Right atrium auricular region (tissue), 2 donors: ENCODE data around the gene CFAP20. TPM values are rescaled to one million over a fixed set of nuclear protein-coding genes. Genes with fewer than 3 reads are reported as not detected.
A peak's percentile ranks its signal among the peaks of the same experiment; 100 is the strongest.

Experiments used
- DNase-seq: peaks from one replicate; pipeline ENCODE4 v3.0.0-alpha.2; 2019; ENCODE audit warnings: low spot score
- H3K27ac ChIP-seq, 2 donors: fragments of 200-600 bp; sonication (generic); 1 replicate in 1 of 2; 2 replicates in 1 of 2; pipeline ENCODE4 v1.5.1; 2016 to 2019
- H3K27me3 ChIP-seq, 2 donors: fragments of 200-600 bp; sonication (generic); one replicate each; pipeline versions ENCODE4 v1.5.1 to v1.6.0; 2017 to 2019
- H3K36me3 ChIP-seq: fragments of 200-600 bp; sonication (generic); one replicate; pipeline ENCODE4 v1.5.1; 2016
- H3K4me1 ChIP-seq, 2 donors: fragments of 200-600 bp; sonication (generic); one replicate each; pipeline versions ENCODE4 v1.5.1 to v1.6.0; 2017 to 2019
- H3K4me3 ChIP-seq, 2 donors: fragments of 200-600 bp; sonication (generic); 1 replicate in 1 of 2; 2 replicates in 1 of 2; pipeline ENCODE4 v1.5.1; 2017 to 2019; ENCODE audit warnings: mild to moderate bottlenecking in 1 of 2, moderate library complexity in 1 of 2
- H3K9me3 ChIP-seq, 2 donors: fragments of 200-600 bp; sonication (generic); one replicate each; pipeline ENCODE4 v1.5.1; 2019
- total RNA-seq, 2 donors: library from RNA; depleted of rRNA; stranded (reverse); fragments of >200 nt; gene quantifications; one replicate each; pipeline ENCODE4 v1.1.0, GENCODE V29; 2016
- TF ChIP-seq, protein P1 (sequence below), 2 donors: fragments of 200-600 bp; sonication (generic); IDR thresholded peaks; one replicate each; pipeline ENCODE4 v1.5.1; 2019; ENCODE audit warnings: antibody characterized with exemption in 2 of 2

Gene CFAP20
- total RNA-seq, 2 donors from 2014 or later, result 36.9 to 64.2 TPM

DNA sequence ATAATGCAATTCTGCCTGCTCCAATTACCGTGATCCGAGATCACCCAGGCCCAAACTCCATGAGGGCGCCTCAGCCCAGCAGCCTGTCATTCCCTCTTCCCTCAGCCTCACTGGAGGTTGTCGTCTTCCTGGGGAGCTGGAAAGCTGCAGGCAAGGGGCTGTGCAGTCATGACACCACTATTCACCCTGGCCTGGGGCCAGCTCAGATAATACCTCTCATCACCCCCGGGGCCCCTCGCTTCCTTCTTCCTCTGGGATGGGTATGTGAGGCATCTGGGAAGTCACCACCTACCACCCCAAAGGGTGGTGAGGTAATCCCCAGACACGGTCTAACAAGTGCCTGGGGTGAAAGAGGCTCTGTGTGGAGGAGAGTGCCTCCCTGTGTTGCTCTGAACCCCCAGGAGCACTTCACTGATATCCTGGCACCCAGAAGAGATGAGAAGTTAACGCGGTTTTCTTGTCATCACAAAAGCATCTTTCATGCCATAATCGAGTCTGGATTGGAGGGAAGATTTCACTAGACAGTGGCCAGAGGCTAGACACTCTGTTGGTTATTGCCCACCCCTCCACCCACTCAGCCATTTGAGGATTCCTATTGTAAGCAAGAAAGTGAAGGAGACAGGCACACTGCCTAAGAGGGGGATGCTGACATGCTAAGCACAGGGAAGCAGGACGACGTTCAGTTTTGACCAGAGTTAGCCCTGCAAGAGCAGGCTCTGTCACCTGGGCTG, 18.4 kb downstream of the CFAP20 start:
- H3K36me3 ChIP-seq, result peaks cover 26% of the 10 kb centered on the region
- no peak overlapping the region for H3K4me3 ChIP-seq
- TF ChIP-seq, protein P1, sequence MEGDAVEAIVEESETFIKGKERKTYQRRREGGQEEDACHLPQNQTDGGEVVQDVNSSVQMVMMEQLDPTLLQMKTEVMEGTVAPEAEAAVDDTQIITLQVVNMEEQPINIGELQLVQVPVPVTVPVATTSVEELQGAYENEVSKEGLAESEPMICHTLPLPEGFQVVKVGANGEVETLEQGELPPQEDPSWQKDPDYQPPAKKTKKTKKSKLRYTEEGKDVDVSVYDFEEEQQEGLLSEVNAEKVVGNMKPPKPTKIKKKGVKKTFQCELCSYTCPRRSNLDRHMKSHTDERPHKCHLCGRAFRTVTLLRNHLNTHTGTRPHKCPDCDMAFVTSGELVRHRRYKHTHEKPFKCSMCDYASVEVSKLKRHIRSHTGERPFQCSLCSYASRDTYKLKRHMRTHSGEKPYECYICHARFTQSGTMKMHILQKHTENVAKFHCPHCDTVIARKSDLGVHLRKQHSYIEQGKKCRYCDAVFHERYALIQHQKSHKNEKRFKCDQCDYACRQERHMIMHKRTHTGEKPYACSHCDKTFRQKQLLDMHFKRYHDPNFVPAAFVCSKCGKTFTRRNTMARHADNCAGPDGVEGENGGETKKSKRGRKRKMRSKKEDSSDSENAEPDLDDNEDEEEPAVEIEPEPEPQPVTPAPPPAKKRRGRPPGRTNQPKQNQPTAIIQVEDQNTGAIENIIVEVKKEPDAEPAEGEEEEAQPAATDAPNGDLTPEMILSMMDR (IDR thresholded peaks at IDR 0.05), result no peak
- no peaks in the 10 kb centered on the region for H3K27me3 ChIP-seq
- peak overlapping the region in 1 of 2 donors; percentile 27 for H3K27ac ChIP-seq
- H3K4me1 ChIP-seq, result peaks cover 0 to 30% of the 10 kb centered on the region in 2 donors
- H3K9me3 ChIP-seq, result no peaks in the 10 kb centered on the region
- no peak for DNase-seq

DNA sequence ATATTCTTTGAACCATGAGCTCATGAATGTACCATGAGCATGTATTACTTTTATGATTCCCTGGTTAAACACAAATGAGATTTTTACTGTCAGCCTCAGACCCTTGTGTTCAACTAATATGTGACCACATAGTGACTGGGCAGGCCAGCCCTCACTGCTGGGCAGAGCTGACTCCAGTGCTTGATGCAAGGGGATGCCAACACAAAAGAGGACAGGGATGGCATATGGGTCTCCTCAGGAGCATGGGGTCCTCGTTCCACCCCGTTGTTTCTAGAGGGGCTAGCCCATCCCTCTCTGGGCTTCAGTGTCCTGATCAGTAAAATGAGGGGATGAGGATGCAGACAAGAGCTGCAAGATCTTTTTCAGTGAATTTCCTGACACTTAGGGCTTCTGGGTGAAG, 19.3 kb downstream of the CFAP20 start:
- Histone ChIP-seq H3K9me3 (no peaks in the 10 kb centered on the region), H3K4me1 (peaks cover 0 to 22% of the 10 kb centered on the region in 2 donors), H3K27ac (peak overlapping the region in 1 of 2 donors; percentile 27), H3K27me3 (no peaks in the 10 kb centered on the region), H3K36me3 (peaks cover 18% of the 10 kb centered on the region), H3K4me3 (no peak overlapping the region)
- TF ChIP-seq, protein P1 (IDR thresholded peaks at IDR 0.05), result no peak
- no peak for DNase-seq

DNA sequence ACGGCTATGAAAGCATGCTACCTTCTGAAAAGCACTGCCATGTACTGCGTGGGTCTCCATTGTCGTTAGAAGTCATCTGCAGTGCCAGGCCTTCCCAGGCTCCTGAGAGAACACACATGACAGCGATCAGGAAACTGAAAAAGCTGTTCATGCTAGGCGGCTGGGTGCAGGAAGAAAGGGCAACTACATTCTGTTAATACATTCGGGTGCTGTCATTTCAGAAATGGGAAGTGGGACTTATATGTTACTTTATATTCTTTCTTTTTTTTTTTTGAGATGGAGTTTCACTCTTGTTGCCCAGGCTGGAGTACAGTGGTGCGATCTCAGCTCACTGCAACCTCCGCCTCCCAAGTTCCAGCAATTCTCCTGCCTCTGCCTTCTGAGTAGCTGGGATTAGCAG, 19.9 kb downstream of the CFAP20 start:
- H3K4me1 ChIP-seq, result peaks cover 0 to 16% of the 10 kb centered on the region in 2 donors
- H3K4me3 ChIP-seq, result no peak overlapping the region
- no peaks in the 10 kb centered on the region for H3K27me3 ChIP-seq
- H3K9me3 ChIP-seq, result no peaks in the 10 kb centered on the region
- no peak for DNase-seq
- TF ChIP-seq, protein P1 (IDR thresholded peaks at IDR 0.05), result no peak
- H3K27ac ChIP-seq, result no peak overlapping the region
- H3K36me3 ChIP-seq, result peaks cover 12% of the 10 kb centered on the region

DNA sequence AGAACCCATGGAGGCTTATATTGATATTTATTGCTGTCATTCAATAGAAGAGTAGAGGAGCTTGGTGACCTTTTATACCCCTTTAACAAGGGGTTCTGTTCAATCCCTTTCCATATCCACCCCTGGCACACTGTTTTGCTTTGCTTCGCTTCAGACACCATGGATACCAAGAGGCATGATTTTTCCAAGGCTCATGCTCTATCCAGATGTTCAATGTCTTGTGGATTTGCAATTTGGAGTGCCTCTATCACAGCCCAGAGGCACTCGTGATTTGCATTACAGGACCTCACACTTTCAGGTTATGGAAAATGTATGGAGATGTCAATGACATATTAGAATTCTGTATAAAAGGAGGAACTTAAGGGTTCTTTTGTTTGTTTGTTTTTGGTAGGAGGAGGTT, 21.5 kb downstream of the CFAP20 start:
- no peak overlapping the region for H3K27ac ChIP-seq
- H3K4me1 ChIP-seq, result peaks cover 0 to 16% of the 10 kb centered on the region in 2 donors
- H3K4me3 ChIP-seq, result no peak overlapping the region
- TF ChIP-seq, protein P1 (IDR thresholded peaks at IDR 0.05), result no peak
- no peaks in the 10 kb centered on the region for H3K9me3 ChIP-seq
- H3K36me3 ChIP-seq, result no peaks in the 10 kb centered on the region
- H3K27me3 ChIP-seq, result no peaks in the 10 kb centered on the region
- DNase-seq, result no peak

DNA sequence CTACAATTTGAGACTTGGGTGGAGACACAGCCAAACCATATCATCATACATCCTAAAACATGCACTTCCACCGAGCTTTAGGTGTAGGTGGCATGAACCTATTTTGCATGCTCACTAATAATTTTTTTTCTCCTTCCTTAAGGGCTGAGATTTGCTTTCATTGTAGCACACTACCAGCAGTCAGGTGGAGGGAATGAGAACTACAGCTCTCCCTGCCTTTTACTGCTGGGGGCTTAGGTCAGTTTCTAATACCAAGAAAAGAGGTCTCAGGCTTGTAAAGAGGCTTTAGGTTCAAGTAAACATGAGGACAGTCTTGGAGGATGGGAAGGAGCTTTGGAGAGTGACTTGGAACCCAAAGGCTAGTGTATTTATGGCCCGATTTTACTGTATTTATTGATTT, 22.0 kb downstream of the CFAP20 start:
- Histone ChIP-seq H3K9me3 (no peaks in the 10 kb centered on the region), H3K27me3 (no peaks in the 10 kb centered on the region), H3K4me1 (peaks cover 0 to 16% of the 10 kb centered on the region in 2 donors), H3K4me3 (no peak overlapping the region), H3K27ac (no peak overlapping the region), H3K36me3 (no peaks in the 10 kb centered on the region)
- DNase-seq, result no peak
- TF ChIP-seq, protein P1 (IDR thresholded peaks at IDR 0.05), result no peak

DNA sequence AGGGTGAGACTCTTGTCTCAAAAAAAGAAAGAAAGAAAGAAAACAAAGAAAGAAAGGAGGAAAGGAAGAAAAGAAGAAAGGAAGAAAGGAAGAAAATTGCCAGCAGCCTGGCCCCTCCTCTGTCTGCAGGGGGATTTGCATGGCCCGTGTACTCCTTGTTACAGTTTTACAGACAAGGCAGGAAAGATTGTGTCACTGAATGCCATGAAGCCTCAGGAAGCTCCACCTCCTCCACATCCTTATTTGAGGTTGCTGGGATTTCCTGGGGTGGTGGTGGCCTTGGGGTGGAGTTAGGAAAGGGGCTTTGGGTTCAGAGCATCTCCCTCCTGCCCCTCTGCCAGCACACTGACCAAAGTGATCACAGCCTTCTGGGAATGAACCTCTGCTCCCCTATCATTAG, 23.6 kb downstream of the CFAP20 start:
- peaks cover 0 to 8% of the 10 kb centered on the region in 2 donors for H3K4me1 ChIP-seq
- TF ChIP-seq, protein P1 (IDR thresholded peaks at IDR 0.05), result no peak
- no peaks in the 10 kb centered on the region for H3K27me3 ChIP-seq
- DNase-seq, result no peak
- H3K9me3 ChIP-seq, result no peaks in the 10 kb centered on the region
- H3K27ac ChIP-seq, result no peak overlapping the region
- no peaks in the 10 kb centered on the region for H3K36me3 ChIP-seq
- no peak overlapping the region for H3K4me3 ChIP-seq
